Right cardiac atrium (tissue), 5 donors: ENCODE results near the gene SEMA3B. TPM values are rescaled to one million over a fixed set of nuclear protein-coding genes. Genes with fewer than 3 reads are reported as not detected.
A peak's percentile ranks its signal among the peaks of the same experiment; 100 is the strongest.
"Not testable (repeated sequence)": the region's sequence is repeated elsewhere in the genome, so short reads cannot be mapped to it uniquely, and the experiment has no call there.

Experiments used
- ATAC-seq, 2 donors: fragments of 200-7000 bp; cut with Tn5 transposase; one replicate each; pipeline versions ENCODE4 v1.8.0 to v1.9.1; 2020; ENCODE audit warnings: moderate library complexity in 2 of 2, mild to moderate bottlenecking in 1 of 2
- DNase-seq, 3 donors: peaks; one replicate each; pipeline ENCODE4 v3.0.0-alpha.2; 2020
- H3K27ac ChIP-seq: one replicate; pipeline ENCODE4 v1.5.1; 2013; ENCODE audit warnings: mild to moderate bottlenecking, low read length, control low read depth, moderate library complexity
- H3K27me3 ChIP-seq: one replicate; pipeline ENCODE4 v1.6.1; 2013; ENCODE audit not compliant: control insufficient read depth, insufficient read depth
- H3K4me1 ChIP-seq: one replicate; pipeline ENCODE4 v1.6.1; 2013; ENCODE audit warnings: low read length; ENCODE audit not compliant: control insufficient read depth, insufficient read depth
- H3K4me3 ChIP-seq: one replicate; pipeline ENCODE4 v1.5.1; 2013; ENCODE audit warnings: low read length, control low read depth
- H3K9me3 ChIP-seq: one replicate; pipeline ENCODE4 v1.6.1; 2013; ENCODE audit warnings: low read length; ENCODE audit not compliant: control insufficient read depth
- WGBS: extraction: QIAGEN DNeasy Blood & Tissue Kit; methylation state at CpG from one replicate; pipeline ENCODE4 v1.1.7; 2013; 5-methylcytosine and 5-hydroxymethylcytosine counted together
- intact Hi-C, 4 donors: fragments of 100-400 bp; cut with DNase I; formaldehyde crosslinking; loops; one replicate each; pipeline versions ENCODE4 v1.11.0 to v1.14.0; 2022 to 2023
- polyA plus RNA-seq: library from polyadenylated mRNA; stranded (reverse); fragments of 200-250 nt; gene quantifications from one replicate; pipeline ENCODE4 v1.2.3, GENCODE V29; 2013
- total RNA-seq, 4 donors: library from RNA; stranded (reverse); fragmentation: NEBNext Ultra II Directional; extraction: Animal tissue kit (Norgen Biotek cat#: 25700); gene quantifications; one replicate each; pipeline ENCODE4 v1.2.1, GENCODE V29; 2021
- donor health status: healthy with polysubstance abuse.
- donor health status: DM: no; HTN: yes; CAD: no.
- donor health status: DM: no; HTN: no; CAD: no.
- donor health status: DM: no; HTN: yes; CAD: no; lungs with severe emphysema.
- donor health status: DM: yes; HTN: yes; CAD: no.

The SEMA3B gene
- total and polyA plus RNA-seq, 5 donors = 19.2 to 35.7 (median 33.0) TPM

- peaks cover 10% of the 10 kb centered on the region for H3K4me1 ChIP-seq
These were observed 33.4 kb downstream of the SEMA3B start for GRCh38 chr3:50302095-50303012.

GRCh38 chr3:50303013-50303815, 34.3 kb downstream of the SEMA3B start, which contains the start of gene HYAL1:
HYAL1 (minus strand) TSS chr3:50303574; CDS start chr3:50302956, 618 bp downstream.
- H3K9me3 ChIP-seq = no peaks in the 10 kb centered on the region
- WGBS = 49% methylated on average over 14 of the region's 14 CpGs
- DNase-seq (peak; percentile 88 to 93 (median 92)), ATAC-seq (peak; percentile 40 to 59)
- intact Hi-C loops = no loop called here
- H3K4me3 ChIP-seq = peak within 1 kb of the TSS; percentile 24
- peaks cover 9% of the 10 kb centered on the region for H3K4me1 ChIP-seq
- no peaks in the 10 kb centered on the region for H3K27me3 ChIP-seq
- peak within 1 kb of the TSS; percentile 80 for H3K27ac ChIP-seq

More at GRCh38 chr3:50302095-50303012, 33.4 kb downstream of the SEMA3B start:
- 76% methylated on average over 32 of the region's 32 CpGs for WGBS
- DNase-seq (peak in 2 of 3 donors; percentile 66 to 67), ATAC-seq (no peak)
- H3K27me3 ChIP-seq = no peaks in the 10 kb centered on the region
- peak overlapping the region; percentile 80 for H3K27ac ChIP-seq
- intact Hi-C loops = no loop called here
- H3K4me3 ChIP-seq = peak overlapping the region; percentile 24
- H3K9me3 ChIP-seq = no peaks in the 10 kb centered on the region

- Histone ChIP-seq H3K27me3 (no peaks in the 10 kb centered on the region), H3K9me3 (no peaks in the 10 kb centered on the region), H3K4me1 (peaks cover 5% of the 10 kb centered on the region), H3K27ac (no peak overlapping the region), H3K4me3 (no peak overlapping the region)
- DNase-seq (no peak), ATAC-seq (no peak)
- intact Hi-C loops = no loop called here
These were observed 35.7 kb downstream of the SEMA3B start for GRCh38 chr3:50304601-50305000.

GRCh38 chr3:50312041-50312440, 43.1 kb downstream of the SEMA3B start:
- 93% methylated on average over 32 of the region's 32 CpGs for WGBS
- intact Hi-C loops = not testable (repeated sequence)

GRCh38 chr3:50314342-50314741, 45.4 kb downstream of the SEMA3B start:
- ATAC-seq (peak in 1 of 2 donors; percentile 7), DNase-seq (peak in 1 of 3 donors; percentile 28)
- Histone ChIP-seq H3K27ac (no peak overlapping the region), H3K4me1 (no peaks in the 10 kb centered on the region), H3K4me3 (no peak overlapping the region), H3K9me3 (no peaks in the 10 kb centered on the region), H3K27me3 (no peaks in the 10 kb centered on the region)
- 81% methylated on average over 3 of the region's 3 CpGs for WGBS
- intact Hi-C loops = no loop called here

More at GRCh38 chr3:50312041-50312440, 43.1 kb downstream of the SEMA3B start:
- H3K9me3 ChIP-seq, DNase-seq, H3K4me1 ChIP-seq, H3K27ac ChIP-seq, H3K27me3 ChIP-seq, H3K4me3 ChIP-seq, ATAC-seq: not testable (repeated sequence)

- WGBS = 98% methylated on average over 4 of the region's 4 CpGs
These were observed 45.9 kb downstream of the SEMA3B start for GRCh38 chr3:50314816-50315215.

GRCh38 chr3:50316657-50317242, 47.8 kb downstream of the SEMA3B start:
- Histone ChIP-seq H3K27ac (no peak overlapping the region), H3K27me3 (no peaks in the 10 kb centered on the region), H3K4me3 (no peak overlapping the region), H3K9me3 (no peaks in the 10 kb centered on the region), H3K4me1 (peaks cover 4% of the 10 kb centered on the region)
- intact Hi-C loops = no loop called here
- DNase-seq (peak in 1 of 3 donors; percentile 62), ATAC-seq (peak in 1 of 2 donors; percentile 3)
- 67% methylated on average over 9 of the region's 9 CpGs for whole genome bisulfite sequencing

More at GRCh38 chr3:50314816-50315215, 45.9 kb downstream of the SEMA3B start:
- DNase-seq = peak in 1 of 3 donors; percentile 33
- Histone ChIP-seq H3K4me3 (no peak overlapping the region), H3K27ac (no peak overlapping the region), H3K4me1 (no peaks in the 10 kb centered on the region), H3K9me3 (no peaks in the 10 kb centered on the region), H3K27me3 (no peaks in the 10 kb centered on the region)
- intact Hi-C loops = no loop called here
- peak in 1 of 2 donors; percentile 38 for ATAC-seq

GRCh38 chr3:50317300-50317699, 48.4 kb downstream of the SEMA3B start:
- H3K4me1 ChIP-seq = peaks cover 4% of the 10 kb centered on the region
- peak in 2 of 3 donors; percentile 70 to 75 for DNase-seq
- H3K9me3 ChIP-seq = no peaks in the 10 kb centered on the region
- peak overlapping the region; percentile 9 for H3K27ac ChIP-seq
- 49% methylated on average over 6 of the region's 6 CpGs for WGBS
- no peaks in the 10 kb centered on the region for H3K27me3 ChIP-seq
- H3K4me3 ChIP-seq = no peak overlapping the region
- intact Hi-C loops = no loop called here
- no peak for ATAC-seq

- Histone ChIP-seq H3K4me1 (peaks cover 4% of the 10 kb centered on the region), H3K9me3 (no peaks in the 10 kb centered on the region), H3K27me3 (no peaks in the 10 kb centered on the region), H3K27ac (no peak overlapping the region), H3K4me3 (no peak overlapping the region)
- DNase-seq (peak in 1 of 3 donors; percentile 51), ATAC-seq (no peak)
- WGBS = 87% methylated on average over 11 of the region's 11 CpGs
- intact Hi-C loops = no loop called here
These were observed 49.2 kb downstream of the SEMA3B start for GRCh38 chr3:50318163-50318562.

- ATAC-seq = no peak
- WGBS = 72% methylated on average over 10 of the region's 10 CpGs
- Histone ChIP-seq H3K27ac (no peak overlapping the region), H3K9me3 (no peaks in the 10 kb centered on the region), H3K4me3 (no peak overlapping the region), H3K27me3 (no peaks in the 10 kb centered on the region), H3K4me1 (peaks cover 4% of the 10 kb centered on the region)
- peak in 2 of 3 donors; percentile 66 to 70 for DNase-seq
- intact Hi-C loops = no loop called here
These were observed 49.7 kb downstream of the SEMA3B start for GRCh38 chr3:50318615-50319014.
